HG02970 (cell line): Measurements from ENCODE around the gene DAO.
"Not testable (repeated sequence)": the region's sequence is repeated elsewhere in the genome, so short reads cannot be mapped to it uniquely, and the experiment has no call there.

Experiments used
- ATAC-seq: cut with Tn5 transposase; IDR thresholded peaks from one replicate; pipeline ENCODE4 v1.9.1; 2021; ENCODE audit warnings: mild to moderate bottlenecking, moderate library complexity, moderate number of reproducible peaks; ENCODE audit not compliant: unreplicated experiment, low FRiP score

DAO gene

GRCh38 chr12:108866083-108866482 lies 13.8 kb upstream of the DAO start:
- ATAC-seq: not testable (repeated sequence)

- no peak for ATAC-seq
Measured at GRCh38 chr12:108868781-108869180, 11.1 kb upstream of the DAO start.

- ATAC-seq: no peak
Measured at GRCh38 chr12:108875280-108875679, 4.6 kb upstream of the DAO start.

GRCh38 chr12:108875682-108876361 lies 4.1 kb upstream of the DAO start:
- no peak for ATAC-seq

DNA sequence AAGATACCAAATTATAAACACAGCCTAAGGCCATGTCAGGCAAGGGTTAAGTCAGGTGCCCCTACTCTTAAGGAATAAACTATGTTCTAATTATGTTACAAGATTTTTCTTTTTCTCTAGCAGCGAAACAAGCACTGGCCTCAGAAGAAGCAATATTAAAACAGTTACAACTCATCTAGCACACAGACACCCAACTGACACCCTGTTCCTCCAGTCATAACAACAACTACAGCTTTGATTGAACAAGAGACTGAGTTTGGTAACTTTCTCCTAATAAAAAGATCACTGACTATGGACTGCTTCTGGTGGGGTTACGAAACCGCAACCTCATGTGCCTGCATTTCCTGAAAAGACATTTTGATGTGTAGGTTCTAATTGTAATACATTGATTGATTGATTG lies 3.3 kb upstream of the DAO start:
- ATAC-seq: no peak

- no peak for ATAC-seq
Measured at GRCh38 chr12:108881953-108882352, 2.1 kb downstream of the DAO start.

DNA sequence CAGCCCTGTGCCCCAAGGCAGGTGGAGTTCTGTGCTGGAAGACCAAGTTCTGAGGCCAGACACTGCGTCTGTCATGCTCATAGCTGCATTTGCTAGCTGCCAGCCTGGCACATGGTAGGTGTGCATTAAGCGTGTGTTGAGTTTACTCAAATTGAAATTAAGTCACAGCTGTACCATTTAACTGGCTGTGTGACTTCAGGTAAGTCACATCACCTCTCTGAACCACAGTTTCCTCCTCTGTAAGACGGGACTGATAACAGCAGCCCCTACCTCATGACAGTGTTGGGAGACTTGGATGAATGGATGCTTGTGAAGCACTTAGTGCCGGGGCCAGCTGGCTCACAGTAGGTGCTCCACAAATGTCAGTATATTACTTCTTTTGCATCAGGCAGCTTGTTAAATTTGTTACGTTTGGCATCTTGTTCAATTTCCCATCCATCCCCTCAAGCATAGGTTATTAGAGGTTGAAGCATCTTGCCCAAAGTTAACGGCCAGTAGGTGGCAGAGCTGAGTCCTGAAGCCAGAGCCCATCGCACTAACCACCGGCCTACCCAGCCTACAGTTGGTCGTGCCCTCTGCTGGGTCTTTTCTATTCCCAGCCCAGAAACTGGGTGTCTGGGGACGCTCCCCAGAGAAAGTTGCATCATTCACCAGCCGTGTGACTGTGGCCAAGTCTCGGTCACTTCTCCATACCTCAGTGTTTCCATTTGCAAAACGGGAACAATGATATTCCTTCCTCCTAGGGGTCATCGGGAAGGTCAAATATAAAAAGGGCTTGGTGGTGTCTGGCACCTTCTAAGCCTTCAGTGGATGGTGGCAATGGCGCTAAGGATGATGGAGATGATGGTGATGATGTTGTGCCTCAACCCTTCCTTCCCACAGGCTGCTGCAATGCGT lies 4.5 kb downstream of the DAO start:
- ATAC-seq: no peak

DNA sequence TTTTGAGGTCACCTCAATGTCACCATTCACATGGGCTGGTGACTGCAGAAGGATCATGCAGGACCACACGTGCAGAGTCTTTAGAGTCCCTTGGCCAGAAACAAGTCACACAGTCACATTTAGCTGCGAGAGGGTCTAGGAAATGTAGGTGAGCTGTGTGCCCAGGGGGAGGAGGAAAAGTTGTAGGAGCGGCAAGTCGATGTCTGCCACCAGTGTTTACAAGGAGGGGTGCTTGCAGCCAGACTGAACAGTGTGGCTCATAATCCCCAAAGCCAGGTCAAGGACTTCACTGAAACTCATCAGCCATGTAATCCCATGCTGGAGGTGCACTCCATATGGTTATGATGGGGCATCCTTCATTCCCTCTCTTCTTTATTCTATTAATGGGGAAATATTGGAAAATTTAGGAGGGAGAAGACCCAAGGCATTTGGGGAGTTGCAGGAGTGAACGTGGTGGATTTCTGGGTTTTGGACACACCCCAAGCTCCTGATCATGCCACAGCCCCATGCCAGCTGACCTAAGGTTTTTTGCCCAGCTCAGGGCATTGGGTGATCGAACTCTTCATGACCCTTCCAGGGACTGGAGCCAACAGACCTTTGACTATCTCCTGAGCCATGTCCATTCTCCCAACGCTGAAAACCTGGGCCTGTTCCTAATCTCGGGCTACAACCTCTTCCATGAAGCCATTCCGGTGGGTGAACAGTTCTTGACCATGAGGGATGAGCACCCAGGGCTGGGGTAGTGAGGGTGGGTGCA lies 7.2 kb downstream of the DAO start:
- no peak for ATAC-seq

- no peak for ATAC-seq
Measured at GRCh38 chr12:108888031-108888430, 8.1 kb downstream of the DAO start.

GRCh38 chr12:108890208-108890607 lies 10.3 kb downstream of the DAO start:
- ATAC-seq: no peak

- ATAC-seq: no peak
Measured at GRCh38 chr12:108895220-108895802, 15.4 kb downstream of the DAO start.

- no peak for ATAC-seq
Measured at GRCh38 chr12:108896336-108896735, 16.4 kb downstream of the DAO start.

DNA sequence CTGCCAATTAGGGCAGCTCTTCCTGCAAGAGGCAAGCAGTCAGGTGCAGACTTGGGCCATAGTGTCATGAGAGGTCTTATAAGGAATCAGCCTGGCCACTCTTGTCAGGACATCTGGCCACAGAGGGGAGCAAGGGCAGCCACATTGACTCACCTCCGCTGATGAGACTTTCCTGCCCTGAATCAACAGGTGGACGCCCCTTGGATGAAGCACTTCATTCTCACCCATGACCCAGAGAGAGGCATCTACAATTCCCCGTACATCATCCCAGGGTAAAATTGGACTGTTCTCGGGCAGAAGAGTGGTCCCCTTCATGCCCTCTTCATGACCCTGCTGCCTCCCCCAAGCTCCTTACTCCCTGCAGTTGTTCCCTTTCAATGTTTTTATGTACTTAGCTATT lies 16.9 kb downstream of the DAO start:
- ATAC-seq: no peak

DNA sequence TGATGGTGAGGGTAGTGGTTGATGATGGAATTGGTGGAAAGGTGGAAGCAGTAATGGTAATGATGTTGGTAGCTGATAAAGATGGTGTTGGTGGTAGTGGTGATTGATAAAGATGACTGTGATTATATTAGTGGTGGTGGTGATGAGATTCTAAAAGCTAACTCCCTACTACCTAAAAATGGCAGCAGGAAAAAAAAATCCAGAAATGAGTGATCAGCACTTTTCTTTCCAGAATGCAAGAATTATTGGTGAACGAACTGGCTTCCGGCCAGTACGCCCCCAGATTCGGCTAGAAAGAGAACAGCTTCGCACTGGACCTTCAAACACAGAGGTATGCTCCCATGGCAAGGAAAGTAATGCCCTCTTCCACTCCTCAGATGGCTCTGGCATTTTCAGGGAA lies 19.3 kb downstream of the DAO start:
- ATAC-seq: no peak

- ATAC-seq: no peak
Measured at GRCh38 chr12:108905725-108906124, 25.8 kb downstream of the DAO start.

- no peak for ATAC-seq
Measured at GRCh38 chr12:108906971-108907370, 27.1 kb downstream of the DAO start.

DNA sequence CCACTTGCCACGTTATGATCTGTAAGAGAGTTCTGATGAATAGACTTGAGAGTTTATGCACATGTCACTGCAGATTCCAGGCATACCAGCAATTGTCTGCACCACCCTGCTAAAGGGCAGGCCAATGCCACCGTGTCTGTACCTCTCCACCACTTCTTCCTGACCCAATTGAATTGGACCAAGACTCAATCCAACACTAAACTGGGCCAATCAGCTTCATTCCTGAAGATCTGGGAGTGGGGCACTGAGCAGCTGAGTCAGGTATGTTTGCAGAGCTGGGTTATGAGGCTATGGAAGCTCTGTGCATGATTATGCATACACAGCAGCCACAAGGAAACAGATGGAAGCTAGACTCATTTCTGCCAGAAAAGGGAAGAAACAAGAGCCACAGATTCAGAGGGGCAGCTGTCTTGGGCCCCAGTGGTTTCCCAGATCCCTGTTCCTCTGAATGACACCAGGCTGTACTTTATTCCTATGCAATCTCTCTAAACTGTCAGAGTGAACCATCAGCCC lies 28.0 kb downstream of the DAO start:
- no peak for ATAC-seq

- no peak for ATAC-seq
Measured at GRCh38 chr12:108910336-108910735, 30.4 kb downstream of the DAO start.

- ATAC-seq: no peak
Measured at GRCh38 chr12:108911915-108912314, 32.0 kb downstream of the DAO start.

DNA sequence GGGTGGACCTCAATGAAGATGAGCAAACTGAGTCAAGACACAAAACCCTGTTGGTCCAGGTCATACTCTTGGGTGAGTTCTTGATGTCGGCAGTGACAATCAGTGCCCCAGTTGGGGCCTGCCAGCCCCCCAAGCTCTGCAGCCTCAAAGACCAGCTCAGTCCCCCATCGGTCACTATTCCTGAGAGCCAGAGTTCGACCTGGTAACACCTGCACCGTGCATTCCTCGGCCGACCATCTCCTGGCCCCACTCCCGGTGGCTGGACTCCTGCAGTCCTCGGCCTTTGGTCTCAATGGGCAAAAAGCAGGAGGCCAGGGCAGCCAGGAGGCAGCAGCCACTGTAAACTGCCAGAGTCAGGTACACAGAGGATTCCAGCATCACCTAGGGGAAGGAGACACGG lies 32.5 kb downstream of the DAO start:
- no peak for ATAC-seq

DNA sequence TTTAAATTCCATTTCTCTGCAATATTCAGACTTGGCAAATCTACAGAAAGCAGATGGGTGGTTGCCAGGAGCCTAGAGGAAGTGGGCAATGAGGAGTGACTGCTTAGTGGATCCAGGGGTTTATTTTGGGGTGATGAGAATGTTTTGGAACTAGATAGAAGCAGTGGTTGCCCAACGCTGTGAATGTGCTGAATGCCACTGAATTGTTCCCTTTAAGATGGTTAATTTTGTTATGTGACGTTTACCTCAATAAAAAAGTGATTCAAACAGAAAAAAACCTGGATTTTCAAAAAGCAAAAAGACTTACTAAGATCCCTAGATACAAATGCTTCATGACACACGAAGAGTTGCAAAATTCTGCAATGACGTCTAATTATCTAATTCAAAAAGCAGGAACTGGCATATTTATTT lies 34.2 kb downstream of the DAO start:
- ATAC-seq: no peak
